IMR-90 (cell line): ENCODE measurements around the gene DCAF11. TPM values are rescaled to one million over a fixed set of nuclear protein-coding genes. Genes with fewer than 3 reads are reported as not detected.

ENCODE experiments used
- ATAC-seq: fragments of 200-7000 bp; cut with Tn5 transposase; 2 replicates; pipeline ENCODE4 v1.9.1; 2020; ENCODE audit warnings: low read depth, mild to moderate bottlenecking, moderate library complexity
- BruUV-seq: library from RNA; stranded (reverse); fragments of 400-500 nt; replicated peaks from 2 replicates; lab custom pipeline; 2021; lab: Mats Ljungman, UMichigan
- CTCF ChIA-PET: fragments of 300-600 bp; formaldehyde crosslinking; extraction: SDS; loops from one replicate; lab custom pipeline; 2021; ENCODE audit warnings: antibody characterized with exemption; lab: Yijun Ruan, JAX
- POLR2A ChIA-PET: fragments of 300-600 bp; sonication (Branson Sonifier 250); formaldehyde crosslinking; loops from one replicate; lab custom pipeline; 2022; ENCODE audit warnings: antibody characterized with exemption; ENCODE audit not compliant: unreplicated experiment; lab: Charles Lee
- DNase-seq: peaks from one replicate; pipeline ENCODE4 v3.0.0; 2013
- H2AFZ ChIP-seq: replicated peaks from 2 replicates; pipeline ENCODE3; 2013; ENCODE audit warnings: low read length, mild to moderate bottlenecking; ENCODE audit not compliant: poor library complexity
- H2AK5ac ChIP-seq: 2 replicates; pipeline ENCODE4 v1.6.1; 2013; ENCODE audit warnings: low read depth, low read length, inconsistent platforms
- H2AK9ac ChIP-seq: replicated peaks from 2 replicates; pipeline ENCODE3; 2013; ENCODE audit warnings: mild to moderate bottlenecking, low read depth, low read length, moderate library complexity; ENCODE audit not compliant: poor library complexity
- H2BK120ac ChIP-seq: 2 replicates; pipeline ENCODE4 v1.6.1; 2013; ENCODE audit warnings: low read depth, low read length, inconsistent platforms
- H2BK15ac ChIP-seq: 3 replicates; pipeline ENCODE4 v1.6.1; 2013; ENCODE audit warnings: low read depth, low read length, inconsistent platforms
- H2BK20ac ChIP-seq: 2 replicates; pipeline ENCODE4 v1.6.1; 2013; ENCODE audit warnings: low read depth, mild to moderate bottlenecking, inconsistent platforms, low read length, moderate library complexity
- H2BK5ac ChIP-seq: 2 replicates; pipeline ENCODE4 v1.6.1; 2013; ENCODE audit warnings: mild to moderate bottlenecking, low read depth, low read length, inconsistent platforms; ENCODE audit not compliant: poor library complexity, severe bottlenecking
- H3K14ac ChIP-seq: replicated peaks from 2 replicates; pipeline ENCODE4 v1.6.1; 2013; ENCODE audit warnings: low read depth, low read length, inconsistent platforms
- H3K18ac ChIP-seq: 2 replicates; pipeline ENCODE4 v1.6.1; 2013; ENCODE audit warnings: low read depth, low read length, control low read depth
- H3K23ac ChIP-seq: 2 replicates; pipeline ENCODE4 v1.6.1; 2013; ENCODE audit warnings: low read depth, low read length, inconsistent platforms
- H3K27ac ChIP-seq: 2 replicates; pipeline ENCODE4 v1.5.1; 2013; ENCODE audit warnings: mild to moderate bottlenecking, control low read depth, low read length; ENCODE audit not compliant: insufficient read depth
- H3K27me3 ChIP-seq: 2 replicates; pipeline ENCODE4 v1.6.1; 2013; ENCODE audit warnings: low read length; ENCODE audit not compliant: control insufficient read depth, insufficient read depth
- H3K36me3 ChIP-seq: 2 replicates; pipeline ENCODE4 v1.6.1; 2013; ENCODE audit warnings: low read length, mixed read lengths; ENCODE audit not compliant: control insufficient read depth, insufficient read depth
- H3K4ac ChIP-seq: 2 replicates; pipeline ENCODE4 v1.6.1; 2013; ENCODE audit warnings: low read depth, low read length, inconsistent platforms
- H3K4me1 ChIP-seq: 2 replicates; pipeline ENCODE4 v1.6.1; 2013; ENCODE audit warnings: low read length, mixed read lengths; ENCODE audit not compliant: control insufficient read depth, insufficient read depth
- H3K4me2 ChIP-seq: 2 replicates; pipeline ENCODE4 v1.6.1; 2013; ENCODE audit warnings: low read depth, mild to moderate bottlenecking, control low read depth, low read length, moderate library complexity
- H3K4me3 ChIP-seq: 2 replicates; pipeline ENCODE4 v1.5.1; 2013; ENCODE audit warnings: low read depth, mild to moderate bottlenecking, control low read depth, low read length, moderate library complexity; ENCODE audit not compliant: insufficient read depth
- H3K56ac ChIP-seq: 2 replicates; pipeline ENCODE4 v1.6.1; 2013; ENCODE audit warnings: low read length, inconsistent platforms; ENCODE audit not compliant: insufficient read depth; ENCODE audit errors: extremely low read depth
- H3K79me1 ChIP-seq, 2 experiments: 2 replicates each; pipeline ENCODE4 v1.6.1; 2013; ENCODE audit warnings: low read length in 2 of 2, inconsistent platforms in 1 of 2, low read depth in 1 of 2
- H3K9ac ChIP-seq: 2 replicates; pipeline ENCODE4 v1.6.1; 2013; ENCODE audit warnings: low read depth, low read length, control low read depth
- H3K9me1 ChIP-seq: 2 replicates; pipeline ENCODE4 v1.6.1; 2013; ENCODE audit warnings: low read length, inconsistent platforms; ENCODE audit not compliant: insufficient read depth
- H3K9me3 ChIP-seq: 2 replicates; pipeline ENCODE4 v1.6.1; 2013; ENCODE audit warnings: low read length; ENCODE audit not compliant: control insufficient read depth, insufficient read depth
- H4K20me1 ChIP-seq: 2 replicates; pipeline ENCODE4 v1.6.1; 2013; ENCODE audit warnings: low read length, inconsistent platforms; ENCODE audit not compliant: insufficient read depth
- H4K5ac ChIP-seq: 2 replicates; pipeline ENCODE4 v1.6.1; 2013; ENCODE audit warnings: mild to moderate bottlenecking, low read depth, low read length, control low read depth
- H4K8ac ChIP-seq, 2 experiments: 2 replicates each; pipeline ENCODE4 v1.6.1; 2013; ENCODE audit warnings: low read depth in 2 of 2, low read length in 2 of 2, control low read depth in 1 of 2, inconsistent platforms in 1 of 2
- H4K91ac ChIP-seq: 2 replicates; pipeline ENCODE4 v1.6.1; 2013; ENCODE audit warnings: low read depth, low read length, inconsistent platforms; ENCODE audit not compliant: insufficient read depth
- CEBPB ChIP-seq: IDR thresholded peaks from 2 replicates; pipeline ENCODE4 v1.6.1; 2012; ENCODE audit warnings: low read depth, low read length, improper control_type of control experiment
- MAFK ChIP-seq: IDR thresholded peaks from 2 replicates; pipeline ENCODE4 v1.6.1; 2012; ENCODE audit warnings: low read depth, low read length, improper control_type of control experiment
- WGBS, 2 experiments: methylation state at CpG; one replicate each; pipeline versions ENCODE4 v1.1.5 to v1.1.7; 2013; ENCODE audit warnings: missing lambda C conversion rate in 2 of 2; ENCODE audit not compliant: insufficient read length in 1 of 2; ENCODE audit errors: extremely low coverage in 2 of 2; 5-methylcytosine and 5-hydroxymethylcytosine counted together
- dilution Hi-C: fragments of 300-500 bp; cut with HindIII; formaldehyde crosslinking; loops from one replicate; pipeline ENCODE4 v1.14.3; 2018; ENCODE audit warnings: low sequenced_read_pairs; ENCODE audit not compliant: unreplicated experiment
- in situ Hi-C: fragments of 300-500 bp; cut with MboI; formaldehyde crosslinking; loops from 3 replicates; pipeline ENCODE4 v1.14.3; 2019; ENCODE audit warnings: low sequenced_read_pairs, inconsistent platforms, mixed read lengths
- intact Hi-C: fragments of 100-400 bp; cut with micrococcal nuclease; formaldehyde crosslinking; loops from 2 replicates; pipeline ENCODE4 v1.10.0; 2022
- polyA plus RNA-seq, 3 experiments: library from polyadenylated mRNA; depleted of rRNA; stranded (reverse); fragments of >200 nt; gene quantifications; 2 replicates each; pipeline ENCODE4 v1.2.3, GENCODE V29; 2012; ENCODE audit warnings: low replicate concordance in 1 of 3
- total RNA-seq: library from RNA; depleted of rRNA; stranded (reverse); fragments of >200 nt; gene quantifications from 2 replicates; pipeline ENCODE4 v1.2.3, GENCODE V29; 2012

Gene DCAF11
- total and polyA plus RNA-seq, 2 of the 4 experiments (the other 2 are of a cell fraction), result 21.0 to 52.0 TPM

- no peak overlapping the region for H2AK5ac ChIP-seq
- no peak overlapping the region for H2AFZ ChIP-seq
- H3K9me1 ChIP-seq, result no peaks in the 10 kb centered on the region
- no peak overlapping the region for H3K18ac ChIP-seq
- POLR2A ChIA-PET, result no interaction called here
- peaks cover 2% of the 10 kb centered on the region; the same call in 1 of the 2 replicates for H3K4me1 ChIP-seq
- dilution Hi-C loops (no loop called here), in situ Hi-C loops (no loop called here), intact Hi-C loops (no loop called here)
- no peak overlapping the region for H3K27ac ChIP-seq
- H4K91ac ChIP-seq, result no peak overlapping the region
- ATAC-seq (no peak), DNase-seq (no peak)
- H3K56ac ChIP-seq, result no peak overlapping the region
- H3K14ac ChIP-seq, result no peak overlapping the region
- H2BK120ac ChIP-seq, result no peak overlapping the region
- H3K23ac ChIP-seq, result no peak overlapping the region
- H3K79me1 ChIP-seq, result no peaks in the 10 kb centered on the region
- no peak overlapping the region for H3K9ac ChIP-seq
- no peak overlapping the region for H3K4me2 ChIP-seq
- H4K20me1 ChIP-seq, result no peaks in the 10 kb centered on the region; the same call in 1 of the 2 replicates
- H3K36me3 ChIP-seq, result no peaks in the 10 kb centered on the region
- H2BK5ac ChIP-seq, result no peak overlapping the region
- peaks cover 75% of the 10 kb centered on the region for H3K27me3 ChIP-seq
- H2AK9ac ChIP-seq, result no peak overlapping the region
- H3K4ac ChIP-seq, result no peak overlapping the region
- H2BK20ac ChIP-seq, result no peak overlapping the region
- WGBS, 2 experiments, result 86% methylated on average over 1 of the region's 3 CpGs; no CpG with 5 or more reads in 1 of the 2 experiments
- BruUV-seq, result no TSS peak
- H3K4me3 ChIP-seq, result no peak overlapping the region
- no peak overlapping the region for H4K5ac ChIP-seq
- CTCF ChIA-PET, result interaction anchor here (2.0 kb wide), 1 partner anchor 25 kb away, joined by 6 read pairs; no protein-coding TSS in a partner anchor
- TF ChIP-seq CEBPB, result no peak
- TF ChIP-seq MAFK, result no peak
- no peak overlapping the region for H2BK15ac ChIP-seq
- H3K9me3 ChIP-seq, result no peaks in the 10 kb centered on the region
- no peak overlapping the region for H4K8ac ChIP-seq
These were observed 31.1 kb upstream of the DCAF11 start for GRCh38 chr14:24083462-24083861.
